Measurements from ENCODE around the gene ITPR2. TPM values are rescaled to one million over a fixed set of nuclear protein-coding genes. Genes with fewer than 3 reads are reported as not detected.

The ITPR2 gene
- total and polyA plus RNA-seq, 2 of the 13 experiments (the other 11 are each of a cell fraction or from before 2014, with no cell fraction given): 31.9 to 81.9 TPM

- intact Hi-C loops (cut with micrococcal nuclease; ENCODE audit: unreplicated experiment) (no loop called here), in situ Hi-C loops (cut with HindIII; ENCODE audit: extremely low pct_ligation_motif_present, low pct_unique_long_range_greater_than_20kb) (no loop called here)
- Histone ChIP-seq H4K20me1 (ENCODE audit: insufficient read depth, low read length) (0 out of 2 replicates have a peak, but pooled peaks cover 3% of the 10 kb centered on the region), H3K4me2 (ENCODE audit: low read depth, low read length) (no peak overlapping the region), H3K9ac (ENCODE audit: insufficient read depth, low read depth, low read length) (no peak overlapping the region), H3K4me1 (ENCODE audit: insufficient read depth, low read length) (no peaks in the 10 kb centered on the region), H3K27me3 (ENCODE audit: control insufficient read depth in 1 of 2, insufficient read depth in 2 of 2, low read length in 2 of 2) (no peaks in the 10 kb centered on the region), H3K9me3 (ENCODE audit: low read length) (no peaks in the 10 kb centered on the region), H3K36me3 (replicated peaks in 1 of 2; ENCODE audit: control insufficient read depth in 1 of 2, insufficient read depth in 2 of 2, low read length in 2 of 2) (peaks cover 34 to 53% of the 10 kb centered on the region in 2 experiments), H3K27ac (ENCODE audit: extremely low read length, insufficient read depth, low read length) (no peak overlapping the region), H3K4me3 (replicated peaks in 1 of 3; ENCODE audit: insufficient read depth in 1 of 3, low read depth in 2 of 3, low read length in 3 of 3) (no peak overlapping the region), H3K79me2 (ENCODE audit: insufficient read depth, low read length) (no peaks in the 10 kb centered on the region), H2AFZ (ENCODE audit: low read length) (no peak overlapping the region)
- ATAC-seq (no peak), DNase-seq (ENCODE audit: low spot score) (no peak), FAIRE-seq (no peak)
- WGBS (ENCODE audit: low lambda C conversion rate): 65% methylated on average over 3 of the region's 3 CpGs
- TF ChIP-seq ZGPAT (CRISPR knock-in tag; IDR thresholded peaks at IDR 0.05) (no peak), CC2D1A (CRISPR knock-in tag; IDR thresholded peaks at IDR 0.05) (no peak), U2AF2 (IDR thresholded peaks at IDR 0.05; ENCODE audit: low read depth, low read length) (no peak), ZNF773 (CRISPR knock-in tag; IDR thresholded peaks at IDR 0.05; ENCODE audit: borderline replicate concordance) (no peak), ZNF546 (CRISPR knock-in tag; conservative IDR thresholded peaks at IDR 0.05) (no peak), ZKSCAN5 (CRISPR knock-in tag; IDR thresholded peaks at IDR 0.05) (no peak), ZNF598 (CRISPR knock-in tag; IDR thresholded peaks at IDR 0.05; ENCODE audit: borderline replicate concordance) (no peak), NFE2 (CRISPR knock-in tag; IDR thresholded peaks at IDR 0.05) (no peak), ZNF513 (CRISPR knock-in tag; conservative IDR thresholded peaks at IDR 0.05) (no peak), LCORL (IDR thresholded peaks at IDR 0.05) (no peak), LCORL (CRISPR knock-in tag; IDR thresholded peaks at IDR 0.05) (no peak), ZNF121 (CRISPR knock-in tag; IDR thresholded peaks at IDR 0.05) (no peak)
- ChIA-PET CTCF (ENCODE audit: low intra/inter-chr PET ratio, low total read pairs) (no interaction called here), POLR2A (no interaction called here)
- no TSS peak for BruUV-seq (replicated peaks)
Measured at GRCh38 chr12:26455936-26456574, 376.9 kb downstream of the ITPR2 start.
